Left ventricle myocardium inferior (tissue), 1 donor: Measurements from ENCODE around the gene IPO8. TPM values are rescaled to one million over a fixed set of nuclear protein-coding genes. Genes with fewer than 3 reads are reported as not detected.

ENCODE experiments used
- DNase-seq: peaks from one replicate; pipeline ENCODE4 v3.0.0-alpha.2; 2020
- H3K27ac ChIP-seq: fragments of 200-600 bp; replicated peaks from 2 replicates; pipeline ENCODE4 v1.8.0; 2021
- H3K27me3 ChIP-seq: fragments of 200-600 bp; 2 replicates; pipeline ENCODE4 v1.8.0; 2021; ENCODE audit warnings: low read depth
- H3K36me3 ChIP-seq: fragments of 200-600 bp; 2 replicates; pipeline ENCODE4 v1.8.0; 2021
- H3K4me1 ChIP-seq: fragments of 200-600 bp; 2 replicates; pipeline ENCODE4 v1.8.0; 2021
- H3K4me3 ChIP-seq: fragments of 200-600 bp; 2 replicates; pipeline ENCODE4 v1.8.0; 2021; ENCODE audit warnings: mild to moderate bottlenecking, moderate library complexity
- H3K9me3 ChIP-seq: fragments of 200-600 bp; replicated peaks from 2 replicates; pipeline ENCODE4 v1.8.0; 2021
- intact Hi-C: fragments of 100-400 bp; cut with micrococcal nuclease; formaldehyde crosslinking; loops from one replicate; pipeline ENCODE4 v1.11.0; 2022
- total RNA-seq: library from RNA; stranded (reverse); fragmentation: NEBNext Ultra II Directional; extraction: Animal tissue kit (Norgen Biotek cat#: 25700); gene quantifications from one replicate; pipeline ENCODE4 v1.2.1, GENCODE V29; 2021
- TF ChIP-seq, protein P1 (sequence below): fragments of 200-600 bp; IDR thresholded peaks from 2 replicates; pipeline ENCODE4 v1.8.0; 2021; ENCODE audit warnings: antibody characterized with exemption, mild to moderate bottlenecking, borderline replicate concordance
- donor health status: DM: no; HTN: yes; CAD: no; lungs with severe emphysema.

The IPO8 gene
- total RNA-seq, 1 donor from 2014 or later = 25.2 TPM

DNA sequence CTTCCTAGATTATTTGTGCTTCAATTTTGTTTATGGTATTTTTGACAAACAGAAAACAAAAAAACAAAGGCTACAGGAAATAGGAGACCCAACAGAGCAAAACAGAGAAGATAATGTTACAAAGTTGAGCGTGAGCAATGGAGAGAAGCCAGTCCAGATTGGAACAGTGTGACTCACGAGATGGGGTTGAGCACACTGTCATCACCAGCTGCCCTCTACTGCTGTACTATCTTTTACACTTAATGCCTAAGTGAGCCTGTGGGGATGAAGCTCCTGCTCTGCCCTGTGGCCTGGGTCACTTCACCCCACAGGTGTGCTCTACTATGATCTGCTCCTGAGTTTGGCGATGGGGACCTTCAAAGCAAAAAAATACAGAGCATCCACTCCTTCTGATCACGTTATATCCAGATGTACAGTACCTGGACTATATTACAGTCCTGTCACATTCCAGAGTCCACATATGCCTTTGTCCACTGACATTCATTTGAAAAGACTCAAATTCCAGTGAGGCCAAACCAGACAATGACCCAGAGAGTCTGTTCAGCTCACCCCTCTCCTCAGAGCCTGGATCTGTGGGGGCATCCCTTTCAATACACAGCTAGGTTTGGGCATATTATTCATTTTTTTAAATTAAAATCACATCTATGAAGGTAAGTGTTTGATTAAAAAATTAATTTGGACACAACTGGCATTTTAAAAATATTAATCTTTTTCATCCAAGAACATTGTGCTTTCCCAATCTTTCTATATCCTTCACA is 4.4 kb downstream of the IPO8 start:
- DNase-seq = no peak
- Histone ChIP-seq H3K27me3 (no peaks in the 10 kb centered on the region), H3K4me1 (peaks cover 53% of the 10 kb centered on the region), H3K36me3 (peaks cover 4% of the 10 kb centered on the region), H3K4me3 (no peak overlapping the region), H3K27ac (peak overlapping the region; percentile 40), H3K9me3 (no peaks in the 10 kb centered on the region)
- intact Hi-C loops = no loop called here
- TF ChIP-seq, protein P1, sequence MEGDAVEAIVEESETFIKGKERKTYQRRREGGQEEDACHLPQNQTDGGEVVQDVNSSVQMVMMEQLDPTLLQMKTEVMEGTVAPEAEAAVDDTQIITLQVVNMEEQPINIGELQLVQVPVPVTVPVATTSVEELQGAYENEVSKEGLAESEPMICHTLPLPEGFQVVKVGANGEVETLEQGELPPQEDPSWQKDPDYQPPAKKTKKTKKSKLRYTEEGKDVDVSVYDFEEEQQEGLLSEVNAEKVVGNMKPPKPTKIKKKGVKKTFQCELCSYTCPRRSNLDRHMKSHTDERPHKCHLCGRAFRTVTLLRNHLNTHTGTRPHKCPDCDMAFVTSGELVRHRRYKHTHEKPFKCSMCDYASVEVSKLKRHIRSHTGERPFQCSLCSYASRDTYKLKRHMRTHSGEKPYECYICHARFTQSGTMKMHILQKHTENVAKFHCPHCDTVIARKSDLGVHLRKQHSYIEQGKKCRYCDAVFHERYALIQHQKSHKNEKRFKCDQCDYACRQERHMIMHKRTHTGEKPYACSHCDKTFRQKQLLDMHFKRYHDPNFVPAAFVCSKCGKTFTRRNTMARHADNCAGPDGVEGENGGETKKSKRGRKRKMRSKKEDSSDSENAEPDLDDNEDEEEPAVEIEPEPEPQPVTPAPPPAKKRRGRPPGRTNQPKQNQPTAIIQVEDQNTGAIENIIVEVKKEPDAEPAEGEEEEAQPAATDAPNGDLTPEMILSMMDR = no peak

DNA sequence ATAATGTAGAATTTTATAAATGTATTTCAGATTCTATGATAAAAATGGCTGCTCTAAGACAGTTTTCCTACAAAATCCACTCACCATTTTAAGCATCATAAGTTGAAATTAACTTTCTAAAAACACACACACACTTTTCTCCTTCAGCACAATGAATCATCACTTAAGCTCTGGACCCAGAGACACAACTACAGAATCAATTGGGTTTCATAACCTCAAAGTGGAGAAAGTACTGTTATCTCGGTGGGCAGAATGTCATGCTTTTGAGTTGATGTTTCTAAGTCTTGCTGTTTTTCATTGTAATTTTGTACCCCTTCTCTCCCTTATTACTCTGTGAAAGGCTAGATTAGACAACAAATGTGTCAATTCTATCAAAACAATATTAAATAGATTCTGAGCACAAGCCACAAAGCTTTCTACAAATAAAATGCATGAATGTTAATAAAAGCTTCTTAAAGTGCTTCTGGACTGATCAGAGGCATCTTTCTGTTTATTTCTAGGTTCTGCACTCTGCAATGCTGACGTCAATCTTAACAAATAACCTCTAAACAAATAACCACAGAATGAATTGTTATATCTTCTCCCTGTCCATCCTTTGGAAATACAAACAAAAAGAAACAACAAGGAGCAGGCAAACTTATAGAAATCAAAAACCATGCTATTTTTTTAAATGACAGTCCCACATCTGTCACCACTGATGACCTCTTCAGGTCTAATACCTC is 8.2 kb downstream of the IPO8 start:
- no peak overlapping the region for H3K27ac ChIP-seq
- H3K9me3 ChIP-seq = no peaks in the 10 kb centered on the region
- peaks cover 26% of the 10 kb centered on the region for H3K4me1 ChIP-seq
- no peak overlapping the region for H3K4me3 ChIP-seq
- intact Hi-C loops = no loop called here
- H3K27me3 ChIP-seq = no peaks in the 10 kb centered on the region
- DNase-seq = no peak
- TF ChIP-seq, protein P1 = no peak
- H3K36me3 ChIP-seq = peaks cover 21% of the 10 kb centered on the region

DNA sequence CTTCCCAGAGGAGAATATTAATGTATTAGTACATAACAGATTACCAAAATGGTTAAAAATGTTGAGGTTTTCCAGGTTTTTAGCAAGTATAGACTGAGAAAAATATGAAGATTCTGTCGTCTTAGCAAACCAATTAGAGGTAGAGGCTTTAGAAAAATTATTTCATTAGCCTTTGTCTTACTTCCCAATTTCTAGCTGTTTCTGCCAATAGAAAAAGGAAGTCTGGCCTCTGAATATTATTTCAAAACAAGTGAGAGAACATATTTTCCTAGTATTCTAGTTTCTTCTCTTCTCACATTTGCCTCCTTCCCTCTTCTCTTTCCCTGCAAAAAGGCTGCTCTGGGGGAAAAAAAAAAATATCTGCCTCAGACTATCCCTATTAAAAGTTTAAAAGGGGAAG is 16.4 kb downstream of the IPO8 start:
- TF ChIP-seq, protein P1 = no peak
- Histone ChIP-seq H3K4me1 (peaks cover 9% of the 10 kb centered on the region), H3K27me3 (no peaks in the 10 kb centered on the region), H3K36me3 (peaks cover 78% of the 10 kb centered on the region), H3K9me3 (no peaks in the 10 kb centered on the region), H3K4me3 (no peak overlapping the region), H3K27ac (no peak overlapping the region)
- DNase-seq = no peak
- intact Hi-C loops = no loop called here

DNA sequence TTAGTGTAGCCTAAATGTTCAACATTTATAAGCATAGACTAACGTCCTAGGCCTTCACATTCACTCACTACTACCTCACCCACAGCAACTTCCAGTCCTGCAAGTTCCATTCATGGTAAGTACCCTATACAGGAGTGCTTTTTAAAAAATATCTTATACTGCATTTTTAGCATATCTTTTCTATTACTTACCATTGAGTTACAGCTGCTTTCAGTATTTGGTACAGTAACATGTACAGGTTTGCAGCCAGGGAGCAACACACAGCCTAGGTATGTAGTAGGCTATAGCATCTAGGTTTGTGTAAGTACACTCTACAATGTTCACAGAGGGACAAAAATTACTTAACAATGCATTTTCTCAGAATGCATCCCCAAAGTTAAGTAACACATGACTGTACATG is 17.4 kb downstream of the IPO8 start:
- Histone ChIP-seq H3K27ac (no peak overlapping the region), H3K9me3 (no peaks in the 10 kb centered on the region), H3K36me3 (peaks cover 81% of the 10 kb centered on the region), H3K4me3 (no peak overlapping the region), H3K4me1 (peaks cover under 1% of the 10 kb centered on the region), H3K27me3 (no peaks in the 10 kb centered on the region)
- DNase-seq = no peak
- intact Hi-C loops = no loop called here
- TF ChIP-seq, protein P1 = no peak

DNA sequence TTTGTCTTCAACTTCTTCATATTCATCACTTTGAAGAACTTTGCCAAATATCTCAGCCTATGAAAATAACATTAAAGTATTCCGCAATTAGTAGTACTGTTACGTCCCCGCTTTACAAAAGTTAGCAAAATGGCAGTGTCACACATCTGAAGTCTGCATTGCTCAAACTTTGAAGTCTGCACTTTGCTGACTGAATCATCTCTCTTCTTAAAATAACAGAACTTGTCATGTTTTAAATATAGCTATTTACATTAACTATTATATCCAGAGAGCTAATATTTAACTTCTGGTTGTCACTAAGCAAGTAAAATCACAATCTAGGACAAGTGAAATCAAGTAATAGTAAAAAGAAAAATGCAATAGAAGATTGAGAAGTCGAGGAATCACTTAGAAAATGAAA is 34.5 kb downstream of the IPO8 start:
- H3K9me3 ChIP-seq = no peaks in the 10 kb centered on the region
- TF ChIP-seq, protein P1 = no peak
- H3K27ac ChIP-seq = no peak overlapping the region
- H3K4me3 ChIP-seq = no peak overlapping the region
- no peak for DNase-seq
- H3K4me1 ChIP-seq = no peaks in the 10 kb centered on the region
- intact Hi-C loops = no loop called here
- peaks cover 80% of the 10 kb centered on the region for H3K36me3 ChIP-seq
- no peaks in the 10 kb centered on the region for H3K27me3 ChIP-seq
